Right hindlimb (tissue), 1 donor: ENCODE measurements around the gene CASKIN1.

ENCODE experiments used
- DNase-seq: peaks from one replicate; pipeline ENCODE4 v3.0.0-alpha.2; 2018

The CASKIN1 gene

DNA sequence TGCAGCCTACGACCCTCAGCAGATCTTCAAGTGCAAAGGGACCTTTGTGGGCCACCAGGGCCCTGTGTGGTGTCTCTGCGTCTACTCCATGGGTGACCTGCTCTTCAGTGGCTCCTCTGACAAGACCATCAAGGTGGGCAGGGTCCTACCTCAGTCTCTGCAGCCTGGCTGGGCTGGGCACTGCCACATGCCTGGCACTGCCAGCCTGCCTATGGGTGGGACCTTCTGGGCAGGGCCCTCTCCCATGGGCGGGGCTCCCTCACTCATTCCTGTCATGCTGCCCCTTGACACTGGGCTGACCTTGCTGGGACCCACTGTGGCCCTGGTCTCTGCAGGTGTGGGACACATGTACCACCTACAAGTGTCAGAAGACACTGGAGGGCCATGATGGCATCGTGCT, 22.5 kb downstream of the CASKIN1 start:
- DNase-seq, result no peak

DNA sequence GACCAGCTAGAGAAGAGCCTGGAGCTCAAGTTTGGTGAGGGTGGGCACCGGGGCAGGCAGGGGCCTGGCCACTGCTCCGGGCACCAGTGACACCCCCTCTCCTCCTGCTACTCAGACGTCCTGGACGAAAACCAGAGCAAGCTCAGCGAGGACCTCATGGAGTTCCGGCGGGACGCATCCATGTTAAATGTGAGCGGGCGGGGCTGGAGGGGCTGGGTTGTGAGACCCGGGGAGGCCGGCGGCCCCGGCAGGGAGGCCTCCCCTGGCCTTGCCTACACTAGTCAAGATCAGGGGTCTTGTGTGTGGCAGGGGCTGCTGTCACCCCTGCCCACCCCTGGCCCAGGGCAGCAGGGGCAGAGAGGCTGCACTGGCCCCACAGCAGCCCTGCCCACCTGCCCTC, 23.0 kb downstream of the CASKIN1 start:
- DNase-seq, result no peak

DNA sequence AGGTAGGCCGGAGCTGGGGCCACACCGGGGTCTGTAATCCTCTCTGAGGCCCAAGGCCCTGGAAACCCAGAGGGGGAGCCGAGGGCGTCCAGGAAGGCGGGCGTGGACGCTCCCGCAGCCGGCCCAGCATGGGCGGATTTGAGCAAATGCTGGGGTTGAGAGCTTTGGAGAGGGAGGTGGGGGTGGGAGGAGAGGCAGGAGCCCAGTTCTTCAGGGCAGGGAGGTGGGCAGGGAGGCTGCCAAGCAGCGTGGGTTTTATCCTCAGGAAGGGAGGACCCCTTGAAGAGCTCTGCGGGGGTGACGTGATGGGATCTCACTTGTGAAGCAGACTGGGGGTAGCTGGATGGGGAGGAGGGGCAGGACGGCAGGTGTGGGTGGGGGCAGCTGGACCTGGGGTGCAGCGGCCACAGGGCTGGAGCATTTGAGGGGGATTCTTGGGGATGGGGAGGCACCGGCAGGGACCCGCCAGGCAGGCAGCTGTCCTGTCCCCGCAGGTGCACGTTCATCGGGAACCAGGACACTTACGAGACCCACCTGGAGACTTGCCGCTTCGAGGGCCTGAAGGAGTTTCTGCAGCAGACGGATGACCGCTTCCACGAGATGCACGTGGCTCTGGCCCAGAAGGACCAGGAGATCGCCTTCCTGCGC, 23.6 kb downstream of the CASKIN1 start:
- no peak for DNase-seq

DNA sequence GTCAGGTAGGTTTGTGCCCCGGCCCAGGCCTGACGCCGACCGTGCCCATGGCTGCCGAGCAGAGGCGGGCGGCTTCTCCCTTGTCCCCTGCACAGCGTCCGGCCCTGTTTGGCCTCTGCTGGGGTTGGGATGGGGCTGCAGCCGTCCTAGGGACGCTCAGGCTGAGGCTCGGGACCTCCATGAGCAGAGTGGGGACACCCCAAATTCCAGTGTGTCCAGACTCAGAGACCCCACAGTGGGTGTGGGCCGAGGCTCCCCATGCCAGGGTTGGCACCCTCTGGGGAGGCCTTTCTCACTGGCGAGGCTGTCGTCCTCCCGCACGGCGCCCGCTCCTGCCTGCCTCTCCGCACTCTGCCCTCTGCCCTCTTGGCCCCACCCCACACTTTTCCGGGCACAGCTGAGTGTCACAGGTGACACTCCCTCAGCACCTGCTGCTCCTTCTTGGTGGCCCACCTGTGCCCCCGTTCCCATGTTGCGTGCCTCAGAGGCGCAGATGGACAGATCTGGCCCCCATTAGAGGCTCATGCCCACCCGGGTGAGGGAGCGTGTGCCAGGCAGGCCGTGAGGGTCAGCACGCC, 24.7 kb downstream of the CASKIN1 start:
- DNase-seq, result no peak

DNA sequence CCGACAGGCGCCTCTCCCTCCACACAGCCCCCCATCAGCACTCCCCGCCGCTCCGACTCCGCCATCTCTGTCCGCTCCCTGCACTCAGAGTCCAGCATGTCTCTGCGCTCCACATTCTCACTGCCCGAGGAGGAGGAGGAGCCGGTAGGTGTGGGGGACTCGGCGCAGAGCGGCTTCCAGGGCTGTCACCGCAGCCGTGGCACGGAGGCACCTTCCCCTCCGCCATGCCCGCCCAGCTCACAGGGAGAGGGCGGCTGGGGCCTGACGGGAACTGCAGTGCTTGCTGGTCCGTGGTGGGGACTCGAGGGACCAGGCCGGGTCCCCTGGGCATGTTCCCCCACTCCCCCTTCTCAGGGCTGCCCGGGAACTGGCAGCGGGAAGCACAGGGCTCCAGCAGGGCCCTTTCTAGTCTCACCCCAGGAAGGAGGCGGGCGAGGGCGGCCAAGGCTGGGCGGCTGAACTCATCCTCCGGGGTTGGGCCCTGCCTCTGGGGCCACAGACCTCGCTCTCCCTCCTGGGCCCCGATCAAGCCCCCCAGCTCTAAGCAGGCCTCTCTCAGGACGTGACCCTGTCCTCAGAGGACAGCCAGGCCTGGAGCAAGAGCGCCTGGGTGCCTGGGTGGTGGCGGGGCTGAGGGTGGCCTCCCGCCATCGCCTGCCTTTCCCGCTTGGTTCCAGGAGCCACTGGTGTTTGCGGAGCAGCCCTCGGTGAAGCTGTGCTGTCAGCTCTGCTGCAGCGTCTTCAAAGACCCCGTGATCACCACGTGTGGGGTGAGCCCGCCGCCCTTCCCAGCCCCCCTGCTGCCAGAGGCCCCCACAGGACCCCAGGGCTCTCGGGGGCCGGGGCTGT, 25.6 kb downstream of the CASKIN1 start:
- no peak for DNase-seq

DNA sequence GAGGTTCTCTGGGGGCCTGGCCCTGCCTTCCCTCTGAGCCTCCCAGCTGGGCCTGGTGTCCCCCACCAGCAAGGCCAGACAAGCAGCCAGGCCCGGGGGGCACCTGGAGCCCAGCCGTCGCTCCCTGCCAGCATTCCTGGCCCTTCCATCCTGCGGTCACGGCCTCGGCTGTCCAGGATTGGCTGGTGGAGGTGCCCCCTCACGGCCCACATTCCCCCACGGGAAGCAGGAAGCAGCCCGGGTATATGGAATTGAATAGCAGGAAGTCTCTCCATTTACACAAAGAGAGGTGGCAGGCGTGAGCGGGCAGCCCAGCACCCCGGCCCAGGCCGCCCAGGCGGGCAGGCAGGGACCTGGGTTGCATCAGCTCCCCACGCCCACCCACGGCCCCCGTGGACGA, 26.3 kb downstream of the CASKIN1 start:
- DNase-seq, result no peak

DNA sequence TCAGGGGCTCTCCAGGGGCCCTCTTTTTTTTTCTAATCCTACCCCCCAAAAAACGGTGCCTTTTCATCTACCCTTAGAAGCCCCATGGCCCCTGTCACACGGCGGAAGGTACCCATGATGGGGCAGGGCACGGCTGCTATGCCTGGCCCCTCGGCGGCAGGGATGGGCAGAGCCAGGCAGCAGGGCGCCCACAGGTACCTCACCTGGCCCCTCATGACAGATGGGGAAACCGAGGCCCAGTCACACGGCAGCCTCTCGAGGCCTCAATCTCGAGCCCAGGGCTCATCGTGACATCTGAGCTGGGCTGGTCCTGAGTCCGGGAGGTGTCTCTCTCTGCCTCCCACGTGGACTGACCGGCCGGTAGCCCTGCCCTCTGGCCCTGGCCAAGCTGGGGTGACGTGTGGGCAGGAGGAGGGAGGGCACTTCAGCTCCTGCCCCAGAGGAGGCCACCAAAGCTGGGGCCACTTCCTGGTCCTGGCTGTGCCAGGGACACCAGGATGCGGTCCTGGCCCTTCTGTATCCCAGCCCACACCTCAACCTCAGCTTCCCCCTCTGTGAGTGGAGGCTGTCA, 29.3 kb downstream of the CASKIN1 start:
- no peak for DNase-seq

DNA sequence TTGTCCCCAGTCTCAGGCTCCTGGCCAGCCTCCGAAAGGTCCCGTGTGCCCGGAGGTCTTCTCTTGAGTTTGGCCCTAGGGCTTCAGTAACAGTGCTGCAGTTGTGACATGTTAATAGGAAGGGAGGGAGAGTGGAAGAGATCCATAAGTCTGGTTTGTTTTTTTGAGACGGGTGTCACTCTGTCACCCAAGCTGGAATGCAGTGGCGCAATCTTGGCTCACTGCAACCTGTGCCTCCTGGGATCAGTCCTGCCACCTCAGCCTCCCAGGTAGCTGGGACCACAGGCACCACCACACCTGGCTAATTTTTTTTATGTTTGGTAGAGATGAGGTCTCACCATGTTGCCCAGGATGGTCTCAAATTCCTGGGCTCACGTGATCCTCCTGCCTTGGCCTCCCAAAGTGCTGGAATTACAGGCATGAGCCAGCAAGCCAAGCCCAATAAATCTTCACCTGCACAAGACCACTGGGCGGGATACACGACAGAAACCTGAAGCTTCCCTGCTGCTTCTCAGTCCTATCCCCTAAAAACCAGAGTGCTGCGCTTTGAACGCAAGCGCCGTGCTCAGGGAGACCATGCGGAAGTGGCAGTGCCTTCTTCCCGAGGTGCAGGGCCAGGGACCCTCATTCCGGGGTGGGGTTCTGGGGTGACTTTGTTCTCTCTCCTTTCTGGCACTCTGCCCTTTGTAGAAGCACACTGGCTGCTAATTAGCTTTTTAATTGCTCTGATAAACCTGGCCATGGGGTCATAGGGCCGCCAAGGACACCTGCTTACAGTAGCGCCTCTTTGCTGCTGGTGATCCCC, 29.9 kb downstream of the CASKIN1 start:
- no peak for DNase-seq

DNA sequence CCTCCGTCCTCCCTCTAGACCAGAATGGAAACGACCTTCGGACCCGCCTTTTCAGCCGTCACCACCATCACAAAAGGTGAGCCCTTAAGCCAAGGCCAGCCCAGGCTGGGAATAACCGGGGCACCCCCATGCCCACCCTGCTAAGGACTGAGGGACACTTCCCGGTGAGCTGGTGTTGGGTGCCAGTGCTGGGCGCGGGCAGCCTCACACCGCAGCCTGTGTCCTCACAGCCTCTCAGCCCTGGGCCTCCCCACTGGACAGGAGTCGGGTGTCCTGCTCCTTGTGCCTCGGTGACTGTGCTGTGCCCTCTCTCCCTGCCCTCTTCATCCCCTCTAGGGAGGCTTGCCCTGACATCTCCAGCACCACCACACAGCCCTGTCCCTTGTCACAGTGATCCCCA, 30.5 kb downstream of the CASKIN1 start:
- no peak for DNase-seq

DNA sequence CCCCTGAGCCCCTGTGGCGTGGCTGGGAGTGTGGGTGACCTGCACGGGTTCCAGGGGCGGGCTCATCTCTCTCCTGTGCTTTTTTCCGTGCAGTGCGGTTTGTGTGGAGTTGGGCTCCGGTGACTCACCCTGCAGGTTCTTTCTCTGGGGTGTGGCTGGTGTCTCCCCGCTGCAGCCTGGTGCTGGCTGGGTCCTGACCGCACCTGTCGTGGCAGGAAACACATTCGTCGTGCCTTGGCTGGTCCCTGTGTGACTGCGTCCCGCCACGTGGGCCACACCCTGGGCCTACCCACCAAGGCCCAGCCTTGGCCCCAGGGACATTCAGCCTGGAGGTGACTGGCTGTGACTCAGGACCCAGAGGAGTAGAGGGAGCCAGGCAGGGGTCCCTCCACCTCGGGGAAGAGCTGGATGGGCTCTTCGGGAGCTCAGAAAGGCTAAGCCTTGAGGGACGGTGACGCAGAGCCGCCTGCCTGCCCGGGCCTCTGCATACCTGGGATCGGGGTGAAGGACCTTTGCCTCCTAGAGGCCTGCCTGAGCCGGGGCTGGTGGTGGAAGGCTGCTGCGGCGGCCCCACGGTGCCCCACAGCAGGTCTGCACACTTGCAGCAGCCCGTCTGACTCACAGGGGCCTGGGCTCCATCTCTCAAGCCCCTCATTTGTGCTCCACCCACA, 33.1 kb downstream of the CASKIN1 start:
- DNase-seq, result no peak

DNA sequence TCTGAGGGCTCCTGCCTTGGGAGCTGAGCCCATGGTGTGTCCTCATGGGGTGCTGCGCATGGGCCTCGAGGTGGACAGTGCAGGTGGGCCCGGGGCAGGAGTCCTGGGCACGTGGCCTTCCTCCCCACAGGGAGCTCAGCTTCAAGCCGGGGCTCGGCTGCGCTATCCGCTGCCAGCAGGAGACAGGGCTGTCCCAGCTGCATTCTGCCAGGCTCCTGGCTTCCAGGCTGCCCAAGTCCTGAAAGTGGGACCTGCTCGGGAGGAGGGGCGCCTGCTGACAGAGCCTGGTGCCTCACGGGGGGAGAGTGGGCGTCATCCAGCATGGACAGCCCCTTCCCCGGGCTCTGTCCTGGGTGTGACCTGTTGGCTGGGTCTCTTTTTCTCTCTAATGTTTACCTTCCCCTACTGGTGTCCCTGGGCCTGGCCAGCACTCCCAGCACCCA, 33.7 kb downstream of the CASKIN1 start:
- no peak for DNase-seq

DNA sequence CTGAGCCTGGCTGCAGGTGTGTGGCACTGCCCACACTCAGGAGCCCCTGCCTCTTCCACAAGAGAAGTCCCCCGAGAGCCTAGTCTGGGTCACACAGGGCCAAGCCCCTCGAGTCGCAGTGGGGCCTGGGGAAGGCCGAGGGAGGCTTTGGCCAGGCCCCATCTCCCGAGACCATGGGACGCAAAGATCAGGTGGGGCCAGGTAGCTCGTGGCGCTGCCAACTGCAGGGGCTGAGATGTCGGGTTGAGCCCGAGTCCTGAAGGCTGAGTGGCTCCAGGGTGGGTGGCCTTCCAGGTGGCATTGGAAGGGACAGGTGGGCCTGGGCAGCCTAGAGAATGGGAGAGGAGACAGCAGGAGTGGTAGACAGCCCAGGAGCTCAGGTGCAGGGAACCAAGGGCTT, 34.5 kb downstream of the CASKIN1 start:
- no peak for DNase-seq

DNA sequence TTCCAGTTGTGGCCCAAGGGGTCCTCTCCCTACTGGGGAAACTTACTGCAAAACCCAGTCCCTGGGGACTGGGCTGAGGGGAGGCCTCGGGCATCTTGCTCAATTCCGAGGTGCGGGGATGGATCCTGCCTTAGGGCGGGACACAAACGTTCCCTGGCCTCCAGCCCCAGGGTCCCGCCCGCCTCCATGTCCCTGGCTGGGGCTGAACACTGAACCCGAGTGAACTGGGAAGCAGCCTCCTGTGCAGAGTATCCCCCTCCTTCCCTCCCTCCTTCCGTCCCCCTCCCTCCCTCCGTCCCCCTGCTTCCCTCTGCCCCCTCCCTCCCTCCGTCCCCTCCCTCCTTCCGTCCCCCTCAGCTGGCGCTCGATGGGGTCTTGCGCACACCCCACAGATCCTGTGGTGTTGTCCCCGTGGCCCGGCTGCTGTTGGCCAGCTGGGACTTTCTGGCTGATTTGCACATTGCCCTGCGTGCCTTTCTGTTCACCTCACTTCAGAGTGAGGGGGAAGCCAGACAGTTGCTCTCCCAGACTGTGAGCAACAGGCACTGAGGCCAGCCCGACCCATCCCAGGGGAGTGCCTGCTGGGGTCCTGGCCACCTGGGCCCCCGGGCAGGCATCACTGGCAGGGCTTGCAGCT, 35.4 kb downstream of the CASKIN1 start:
- DNase-seq, result peak; percentile 67

DNA sequence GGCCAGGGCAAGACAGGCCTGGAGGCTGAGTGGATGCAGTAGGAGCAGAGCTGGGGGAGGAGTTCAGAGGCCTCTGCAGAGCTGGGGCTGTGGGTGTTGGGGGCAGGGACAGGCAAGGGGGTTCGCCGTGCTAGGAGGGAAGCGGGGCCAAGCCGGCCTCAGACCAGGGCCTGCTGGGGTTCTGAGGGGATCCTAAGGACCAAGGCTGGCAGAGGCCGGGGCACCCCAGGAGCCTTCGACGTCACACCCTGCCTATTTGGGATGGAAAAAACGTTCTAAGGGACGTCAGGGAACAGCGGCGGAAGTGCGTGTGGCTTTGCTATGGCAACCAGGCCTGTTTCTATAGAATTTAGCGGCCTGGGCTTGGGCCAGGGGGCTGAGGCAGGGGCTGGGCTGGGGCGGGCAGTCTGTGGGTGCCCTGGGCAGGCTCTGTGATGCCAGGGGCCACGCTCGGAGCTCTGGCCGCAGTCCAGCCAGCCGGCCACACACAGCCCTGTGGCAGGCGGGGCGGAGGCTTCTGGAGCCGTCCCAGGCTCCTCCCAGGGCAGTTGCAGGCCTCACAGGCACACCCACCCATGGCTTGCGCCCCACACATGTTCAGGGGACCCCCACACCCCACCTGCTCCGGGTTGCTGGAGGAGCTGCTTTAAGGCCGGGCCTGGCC, 37.1 kb downstream of the CASKIN1 start:
- DNase-seq, result peak; percentile 91

DNA sequence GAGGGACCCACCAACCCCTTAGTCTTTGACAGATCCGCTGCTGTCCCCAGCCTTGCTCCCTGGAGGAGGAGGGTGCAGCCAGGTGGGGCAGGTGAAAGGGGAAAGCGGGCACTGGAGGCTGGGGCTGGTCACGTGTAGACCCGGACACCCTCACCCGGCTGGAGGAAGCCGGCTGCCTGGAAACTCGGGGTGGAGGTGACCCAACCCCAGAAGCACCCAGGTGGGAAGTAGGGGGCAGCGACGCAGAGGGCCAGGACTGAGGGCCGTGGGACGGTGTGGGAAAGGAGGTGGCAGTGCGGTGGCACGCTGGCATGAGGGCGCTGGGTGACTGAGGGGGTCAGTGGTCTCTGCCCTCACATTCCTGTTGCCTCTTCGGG, 38.2 kb downstream of the CASKIN1 start:
- no peak for DNase-seq

DNA sequence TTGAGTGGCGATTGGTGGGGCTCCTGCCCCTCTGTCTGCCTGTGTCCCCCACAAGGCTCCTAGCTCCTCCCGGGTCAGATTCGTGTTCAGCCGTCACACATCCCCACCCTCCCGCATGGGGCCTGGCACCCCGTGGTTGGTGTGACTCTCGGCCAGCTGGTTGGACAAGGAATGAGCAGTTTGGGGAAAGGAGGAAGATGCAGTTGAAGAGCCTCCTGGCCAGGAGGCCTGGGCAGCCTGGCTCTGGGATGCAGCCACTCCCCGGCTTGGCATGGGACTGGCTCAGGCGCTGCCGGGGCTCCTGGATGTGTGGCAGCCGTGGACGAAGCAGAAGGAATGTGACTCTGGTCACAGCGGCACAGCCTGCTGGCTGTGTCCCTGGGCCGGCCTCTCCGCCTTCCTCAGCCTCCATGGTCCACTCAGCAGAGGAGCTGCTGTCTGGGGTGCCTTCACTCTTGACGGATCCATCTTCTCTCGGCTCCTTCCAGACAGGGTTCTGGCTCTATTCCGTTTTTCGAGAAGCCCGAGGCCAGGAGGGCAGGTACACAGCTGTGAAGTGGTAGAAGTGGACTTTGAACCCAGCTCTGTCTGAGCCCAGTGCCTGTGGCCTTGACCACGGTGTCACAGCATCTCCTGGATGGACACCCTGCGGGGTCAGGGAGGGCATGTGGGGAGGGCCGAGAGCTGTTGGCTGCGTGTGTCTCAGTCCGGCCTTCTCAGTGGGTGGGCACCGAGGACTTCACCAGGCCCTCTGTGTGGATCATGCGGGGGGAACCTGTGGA, 38.7 kb downstream of the CASKIN1 start:
- no peak for DNase-seq

DNA sequence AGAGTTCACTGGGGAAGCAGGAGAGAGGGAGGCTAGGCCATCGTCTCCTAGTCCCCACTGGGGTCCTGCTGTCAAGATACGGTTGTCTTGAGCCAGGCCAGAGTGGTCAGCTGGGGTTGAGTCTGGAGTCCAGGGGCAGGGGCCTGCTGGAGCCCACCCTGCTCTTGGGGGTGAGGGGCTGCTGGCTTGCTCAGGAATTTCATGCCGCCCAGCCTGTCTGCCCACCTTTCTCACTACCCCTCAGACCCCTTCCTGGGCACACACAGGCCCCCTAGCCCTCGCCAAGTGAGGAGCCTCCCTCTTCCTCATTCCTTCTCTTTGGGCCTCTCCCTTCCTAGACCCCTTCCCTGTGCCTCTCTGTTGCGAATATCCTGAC, 39.6 kb downstream of the CASKIN1 start:
- DNase-seq, result no peak

DNA sequence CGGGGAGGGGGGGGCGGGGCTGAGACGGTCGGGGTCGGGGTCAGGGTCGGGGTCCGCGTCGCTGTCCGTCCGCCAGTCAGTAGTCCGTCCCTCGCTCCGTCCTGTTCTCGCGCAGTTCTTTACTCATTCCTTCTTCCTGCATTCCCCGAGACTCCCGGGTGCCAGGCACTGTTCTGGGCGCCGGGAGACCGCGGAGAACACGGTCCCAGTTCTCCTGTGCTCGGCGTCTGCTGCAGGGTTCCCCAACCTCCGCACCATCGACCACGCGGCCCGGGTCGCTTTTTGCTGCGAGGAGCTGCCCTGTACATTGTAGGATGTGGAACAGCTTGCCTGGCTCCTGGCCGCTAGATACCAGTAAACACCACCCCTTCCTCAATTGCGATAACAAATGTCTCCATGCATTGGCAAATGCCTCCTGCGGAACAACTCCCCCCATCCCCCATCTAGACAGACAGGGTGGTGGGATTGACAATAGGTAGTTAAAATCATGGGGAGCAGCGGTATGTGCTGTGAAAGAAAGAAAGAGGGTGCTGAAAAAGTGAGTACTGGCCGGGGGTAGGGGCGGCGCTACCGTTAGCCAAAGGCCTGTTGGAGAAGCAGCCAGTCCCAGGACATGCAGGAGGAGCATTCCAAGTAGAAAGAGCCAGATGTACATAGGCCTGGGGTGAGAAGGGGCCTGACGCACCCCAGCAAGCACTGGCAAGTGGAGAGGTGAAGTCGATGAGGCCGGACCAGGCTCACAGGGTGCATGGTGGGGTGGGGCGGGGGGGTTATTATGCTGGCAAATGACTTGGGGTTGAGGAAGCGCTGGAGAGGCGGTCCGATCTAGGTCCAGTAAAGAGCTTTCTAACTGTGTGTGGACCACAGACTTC, 40.2 kb downstream of the CASKIN1 start:
- peak; percentile 74 for DNase-seq
